ENCODE data around the gene PEAR1.

The PEAR1 gene

DNA sequence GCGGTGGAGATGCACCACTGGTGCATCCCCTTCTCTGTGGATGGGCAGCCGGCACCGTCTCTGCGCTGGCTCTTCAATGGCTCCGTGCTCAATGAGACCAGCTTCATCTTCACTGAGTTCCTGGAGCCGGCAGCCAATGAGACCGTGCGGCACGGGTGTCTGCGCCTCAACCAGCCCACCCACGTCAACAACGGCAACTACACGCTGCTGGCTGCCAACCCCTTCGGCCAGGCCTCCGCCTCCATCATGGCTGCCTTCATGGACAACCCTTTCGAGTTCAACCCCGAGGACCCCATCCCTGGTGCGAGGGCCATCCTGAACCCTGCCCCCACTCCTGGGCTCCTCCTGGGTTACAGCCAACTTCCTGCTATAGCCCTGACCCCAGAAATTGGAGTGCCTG, 19.9 kb upstream of the PEAR1 start:
- peaks cover 0 to 6% of the 10 kb centered on the region in 2 donors for H3K27me3 ChIP-seq (ENCODE audit: control insufficient read depth in 1 of 2, insufficient read depth in 2 of 2, low read length in 2 of 2)
- no peak overlapping the region for H3K9ac ChIP-seq (ENCODE audit: low read depth in 1 of 2, low read length in 2 of 2)
- no peaks in the 10 kb centered on the region for H3K4me1 ChIP-seq (ENCODE audit: control insufficient read depth in 1 of 2, insufficient read depth in 2 of 2, low read length in 2 of 2)
- H3K36me3 ChIP-seq (ENCODE audit: control insufficient read depth in 1 of 2, insufficient read depth in 2 of 2, low read length in 2 of 2): no peaks in the 10 kb centered on the region
- H3K27ac ChIP-seq (ENCODE audit: low read depth, low read length): no peak overlapping the region
- no peaks in the 10 kb centered on the region for H3K9me3 ChIP-seq (ENCODE audit: control insufficient read depth in 1 of 2, low read length in 2 of 2)
- no peak overlapping the region for H3K4me3 ChIP-seq (ENCODE audit: low read depth in 1 of 2, low read length in 2 of 2)

DNA sequence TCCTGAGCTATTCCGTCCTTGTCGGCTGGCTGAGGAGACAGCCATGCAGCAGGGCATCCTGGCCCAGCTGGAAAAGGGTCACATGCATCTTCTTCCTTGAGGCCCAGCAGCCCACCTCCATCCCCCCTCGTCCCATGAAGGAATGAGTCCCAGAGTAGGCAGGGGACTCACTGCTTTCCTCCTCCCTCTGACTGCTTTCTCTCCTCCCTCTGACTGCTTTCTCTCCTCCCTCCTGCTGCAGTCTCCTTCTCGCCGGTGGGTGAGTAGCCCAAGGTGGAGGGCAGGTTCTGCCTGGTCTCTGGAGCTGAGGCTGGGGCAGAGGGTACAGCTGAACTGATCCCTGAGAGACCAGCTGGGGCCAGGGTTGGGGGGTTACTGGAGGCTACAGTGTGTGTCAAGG, 19.4 kb upstream of the PEAR1 start:
- Histone ChIP-seq H3K9ac (ENCODE audit: low read depth in 1 of 2, low read length in 2 of 2) (no peak overlapping the region), H3K27me3 (ENCODE audit: control insufficient read depth in 1 of 2, insufficient read depth in 2 of 2, low read length in 2 of 2) (peaks cover 0 to 6% of the 10 kb centered on the region in 2 donors), H3K4me1 (ENCODE audit: control insufficient read depth in 1 of 2, insufficient read depth in 2 of 2, low read length in 2 of 2) (no peaks in the 10 kb centered on the region), H3K36me3 (ENCODE audit: control insufficient read depth in 1 of 2, insufficient read depth in 2 of 2, low read length in 2 of 2) (no peaks in the 10 kb centered on the region), H3K9me3 (ENCODE audit: control insufficient read depth in 1 of 2, low read length in 2 of 2) (no peaks in the 10 kb centered on the region), H3K4me3 (ENCODE audit: low read depth in 1 of 2, low read length in 2 of 2) (no peak overlapping the region), H3K27ac (ENCODE audit: low read depth, low read length) (no peak overlapping the region)

DNA sequence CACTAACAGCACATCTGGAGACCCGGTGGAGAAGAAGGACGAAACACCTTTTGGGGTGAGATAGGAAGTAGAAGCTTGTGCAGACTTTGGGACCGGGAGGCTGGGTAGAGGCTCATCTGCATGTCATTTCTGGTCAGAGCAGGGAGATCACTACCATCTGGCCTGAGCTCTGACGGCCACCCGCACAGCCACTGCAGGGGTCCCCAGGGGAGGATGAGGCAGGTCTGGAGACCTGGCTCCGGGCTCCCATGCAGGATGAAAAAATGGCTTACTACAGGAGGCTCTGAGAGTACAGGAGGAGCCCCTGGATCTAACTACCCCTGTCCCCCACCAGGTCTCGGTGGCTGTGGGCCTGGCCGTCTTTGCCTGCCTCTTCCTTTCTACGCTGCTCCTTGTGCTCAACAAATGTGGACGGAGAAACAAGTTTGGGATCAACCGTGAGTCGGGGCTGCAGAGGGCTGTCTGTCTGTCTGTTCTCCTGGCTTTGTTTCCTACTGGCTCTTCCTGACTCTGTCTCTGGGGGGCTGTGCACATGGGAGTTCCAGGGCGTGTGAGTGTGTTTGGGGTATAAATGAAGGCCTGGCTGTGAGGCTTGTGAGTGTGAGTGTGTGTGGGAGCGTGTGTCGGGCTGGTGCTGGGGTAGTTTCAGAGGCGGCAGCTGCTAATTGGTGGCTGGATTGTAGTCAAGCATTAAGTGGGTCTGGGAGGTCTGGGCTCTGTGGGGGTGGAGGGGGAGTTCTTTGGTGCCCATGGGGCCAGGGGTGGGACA, 18.8 kb upstream of the PEAR1 start:
- Histone ChIP-seq H3K27me3 (ENCODE audit: control insufficient read depth in 1 of 2, insufficient read depth in 2 of 2, low read length in 2 of 2) (peaks cover 0 to 6% of the 10 kb centered on the region in 2 donors), H3K9me3 (ENCODE audit: control insufficient read depth in 1 of 2, low read length in 2 of 2) (no peaks in the 10 kb centered on the region), H3K9ac (ENCODE audit: low read depth in 1 of 2, low read length in 2 of 2) (no peak overlapping the region), H3K4me3 (ENCODE audit: low read depth in 1 of 2, low read length in 2 of 2) (no peak overlapping the region), H3K27ac (ENCODE audit: low read depth, low read length) (no peak overlapping the region), H3K36me3 (ENCODE audit: control insufficient read depth in 1 of 2, insufficient read depth in 2 of 2, low read length in 2 of 2) (no peaks in the 10 kb centered on the region), H3K4me1 (ENCODE audit: control insufficient read depth in 1 of 2, insufficient read depth in 2 of 2, low read length in 2 of 2) (no peaks in the 10 kb centered on the region)

DNA sequence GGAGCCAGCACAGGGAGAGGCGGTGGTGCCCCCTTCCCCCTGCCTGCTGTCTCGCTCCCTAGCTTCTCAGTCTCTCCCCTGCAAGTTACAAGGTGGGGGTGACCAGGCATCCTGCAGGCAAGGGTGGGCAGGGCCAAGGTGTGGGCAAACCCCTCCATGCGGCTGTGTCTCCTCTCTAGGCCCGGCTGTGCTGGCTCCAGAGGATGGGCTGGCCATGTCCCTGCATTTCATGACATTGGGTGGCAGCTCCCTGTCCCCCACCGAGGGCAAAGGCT, 18.2 kb upstream of the PEAR1 start:
- Histone ChIP-seq H3K9me3 (ENCODE audit: control insufficient read depth in 1 of 2, low read length in 2 of 2) (no peaks in the 10 kb centered on the region), H3K27ac (ENCODE audit: low read depth, low read length) (no peak overlapping the region), H3K4me1 (ENCODE audit: control insufficient read depth in 1 of 2, insufficient read depth in 2 of 2, low read length in 2 of 2) (no peaks in the 10 kb centered on the region), H3K9ac (ENCODE audit: low read depth in 1 of 2, low read length in 2 of 2) (no peak overlapping the region), H3K27me3 (ENCODE audit: control insufficient read depth in 1 of 2, insufficient read depth in 2 of 2, low read length in 2 of 2) (peaks cover 0 to 9% of the 10 kb centered on the region in 2 donors), H3K36me3 (ENCODE audit: control insufficient read depth in 1 of 2, insufficient read depth in 2 of 2, low read length in 2 of 2) (no peaks in the 10 kb centered on the region), H3K4me3 (ENCODE audit: low read depth in 1 of 2, low read length in 2 of 2) (no peak overlapping the region)

DNA sequence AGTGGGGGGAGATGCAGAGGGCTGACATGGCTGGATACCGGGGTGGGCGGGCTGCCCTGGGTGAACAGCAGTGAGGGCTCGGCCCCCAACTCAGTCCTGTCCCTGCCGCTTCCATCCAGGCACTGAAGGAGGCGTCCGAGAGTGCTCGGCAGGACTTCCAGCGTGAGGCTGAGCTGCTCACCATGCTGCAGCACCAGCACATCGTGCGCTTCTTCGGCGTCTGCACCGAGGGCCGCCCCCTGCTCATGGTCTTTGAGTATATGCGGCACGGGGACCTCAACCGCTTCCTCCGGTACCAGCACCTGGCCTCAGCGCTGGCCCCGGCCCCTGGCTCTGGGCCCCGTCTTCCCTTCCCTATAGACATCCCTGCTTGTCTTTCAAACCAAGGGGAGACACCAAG, 17.2 kb upstream of the PEAR1 start:
- peaks cover 0 to 12% of the 10 kb centered on the region in 2 donors for H3K27me3 ChIP-seq (ENCODE audit: control insufficient read depth in 1 of 2, insufficient read depth in 2 of 2, low read length in 2 of 2)
- H3K9ac ChIP-seq (ENCODE audit: low read depth in 1 of 2, low read length in 2 of 2): no peak overlapping the region
- no peak overlapping the region for H3K27ac ChIP-seq (ENCODE audit: low read depth, low read length)
- H3K4me1 ChIP-seq (ENCODE audit: control insufficient read depth in 1 of 2, insufficient read depth in 2 of 2, low read length in 2 of 2): no peaks in the 10 kb centered on the region
- H3K36me3 ChIP-seq (ENCODE audit: control insufficient read depth in 1 of 2, insufficient read depth in 2 of 2, low read length in 2 of 2): no peaks in the 10 kb centered on the region
- no peaks in the 10 kb centered on the region for H3K9me3 ChIP-seq (ENCODE audit: control insufficient read depth in 1 of 2, low read length in 2 of 2)
- H3K4me3 ChIP-seq (ENCODE audit: low read depth in 1 of 2, low read length in 2 of 2): no peak overlapping the region

DNA sequence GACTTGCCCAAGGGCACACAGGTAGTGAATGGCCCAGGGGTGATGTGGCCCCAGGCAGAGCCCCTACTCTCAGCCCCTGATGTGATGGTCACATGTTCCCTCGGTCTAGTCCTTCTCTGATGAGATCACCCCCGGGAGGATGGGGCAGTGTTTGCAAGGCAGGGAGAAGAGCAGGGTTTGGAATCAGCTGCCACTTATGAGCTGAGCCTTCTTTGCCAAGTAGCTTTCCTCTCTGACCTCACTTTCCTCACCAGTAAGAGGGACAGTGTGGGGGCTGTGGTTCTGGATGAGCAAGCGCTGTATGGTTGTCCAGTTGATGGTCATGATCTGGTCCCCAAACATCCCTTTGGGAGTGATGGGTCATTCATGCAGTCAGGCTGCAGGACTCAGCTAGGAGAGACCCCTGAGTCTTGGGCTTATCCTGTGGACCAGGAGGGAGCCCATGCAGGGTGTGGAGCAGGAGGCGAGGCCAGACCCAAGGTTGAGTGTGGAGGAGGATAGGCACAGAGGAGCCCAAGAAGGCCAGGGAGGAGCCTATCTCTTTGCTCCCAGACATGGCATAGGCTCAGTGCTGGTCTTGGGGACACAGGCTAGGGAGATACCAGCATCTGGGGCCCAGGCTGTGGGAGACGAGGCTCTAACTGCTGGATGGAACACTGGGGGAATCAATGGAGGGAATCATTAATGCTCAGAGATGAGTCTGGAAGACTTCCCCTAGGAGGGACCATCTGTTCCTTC, 15.9 kb upstream of the PEAR1 start:
- peaks cover 7 to 21% of the 10 kb centered on the region in 2 donors for H3K27me3 ChIP-seq (ENCODE audit: control insufficient read depth in 1 of 2, insufficient read depth in 2 of 2, low read length in 2 of 2)
- no peak overlapping the region for H3K4me3 ChIP-seq (ENCODE audit: low read depth in 1 of 2, low read length in 2 of 2)
- H3K9me3 ChIP-seq (ENCODE audit: control insufficient read depth in 1 of 2, low read length in 2 of 2): no peaks in the 10 kb centered on the region
- H3K36me3 ChIP-seq (ENCODE audit: control insufficient read depth in 1 of 2, insufficient read depth in 2 of 2, low read length in 2 of 2): no peaks in the 10 kb centered on the region
- no peak overlapping the region for H3K9ac ChIP-seq (ENCODE audit: low read depth in 1 of 2, low read length in 2 of 2)
- no peak overlapping the region for H3K27ac ChIP-seq (ENCODE audit: low read depth, low read length)
- H3K4me1 ChIP-seq (ENCODE audit: control insufficient read depth in 1 of 2, insufficient read depth in 2 of 2, low read length in 2 of 2): no peaks in the 10 kb centered on the region

DNA sequence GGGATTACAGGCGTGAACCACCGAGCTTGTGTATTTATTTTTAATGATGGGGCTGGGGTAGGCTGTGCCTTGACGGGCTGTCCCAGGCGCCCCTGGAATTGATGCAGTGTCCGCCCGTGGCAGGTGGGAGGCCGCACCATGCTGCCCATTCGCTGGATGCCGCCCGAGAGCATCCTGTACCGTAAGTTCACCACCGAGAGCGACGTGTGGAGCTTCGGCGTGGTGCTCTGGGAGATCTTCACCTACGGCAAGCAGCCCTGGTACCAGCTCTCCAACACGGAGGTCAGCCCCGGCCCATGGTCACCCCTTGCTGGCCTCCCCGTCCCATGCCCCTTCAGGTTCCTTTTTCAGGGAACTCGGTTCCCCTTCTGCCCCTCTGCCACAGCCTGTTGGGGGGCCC, 13.6 kb upstream of the PEAR1 start:
- no peaks in the 10 kb centered on the region for H3K9me3 ChIP-seq (ENCODE audit: control insufficient read depth in 1 of 2, low read length in 2 of 2)

DNA sequence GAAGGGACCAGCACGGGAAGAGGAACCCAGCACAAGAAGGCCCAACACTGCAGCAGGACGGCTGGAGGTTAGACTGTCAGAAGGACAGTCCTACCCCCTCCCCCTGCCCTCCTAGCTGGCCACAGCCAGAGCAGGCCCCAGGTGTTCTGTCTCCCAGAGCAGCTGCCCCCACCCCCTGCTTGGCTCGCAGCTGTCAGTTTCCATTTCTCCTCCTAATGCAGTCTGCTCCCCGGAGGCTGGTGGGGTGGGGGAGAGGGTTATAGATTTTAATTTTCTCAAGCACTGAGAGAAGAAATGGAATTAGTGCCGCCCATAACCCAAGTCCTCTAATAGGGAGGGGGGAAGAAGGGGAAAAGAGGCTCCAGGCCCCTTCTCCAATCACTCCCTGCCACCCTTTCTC, 13.0 kb upstream of the PEAR1 start:
- H3K36me3 ChIP-seq (ENCODE audit: control insufficient read depth in 1 of 2, insufficient read depth in 2 of 2, low read length in 2 of 2): no peaks in the 10 kb centered on the region

More for the DNA sequence above, 13.6 kb upstream of the PEAR1 start:
- no peak overlapping the region for H3K4me3 ChIP-seq (ENCODE audit: low read depth in 1 of 2, low read length in 2 of 2)
- no peak overlapping the region for H3K9ac ChIP-seq (ENCODE audit: low read depth in 1 of 2, low read length in 2 of 2)
- no peaks in the 10 kb centered on the region for H3K4me1 ChIP-seq (ENCODE audit: control insufficient read depth in 1 of 2, insufficient read depth in 2 of 2, low read length in 2 of 2)
- peaks cover 16 to 36% of the 10 kb centered on the region in 2 donors for H3K27me3 ChIP-seq (ENCODE audit: control insufficient read depth in 1 of 2, insufficient read depth in 2 of 2, low read length in 2 of 2)
- no peaks in the 10 kb centered on the region for H3K36me3 ChIP-seq (ENCODE audit: control insufficient read depth in 1 of 2, insufficient read depth in 2 of 2, low read length in 2 of 2)
- no peak overlapping the region for H3K27ac ChIP-seq (ENCODE audit: low read depth, low read length)

DNA sequence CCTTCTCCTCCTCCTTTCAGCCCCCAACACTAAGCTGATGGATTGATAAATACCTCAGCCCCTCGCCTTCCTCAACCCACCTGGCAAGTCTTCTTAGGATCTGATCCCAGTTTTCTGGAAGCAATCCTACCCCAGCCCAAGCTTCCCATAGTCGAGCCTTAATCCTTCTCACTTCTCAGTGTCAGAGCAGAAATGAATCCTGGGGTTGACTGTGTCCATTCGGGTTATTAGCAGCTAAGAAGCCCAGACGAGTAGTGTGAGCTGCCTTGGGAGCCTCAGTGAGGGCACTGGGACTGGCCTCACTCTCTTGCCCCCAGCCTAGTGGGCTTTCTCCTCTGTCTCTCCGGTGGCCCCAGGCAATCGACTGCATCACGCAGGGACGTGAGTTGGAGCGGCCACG, 12.4 kb upstream of the PEAR1 start:
- no peaks in the 10 kb centered on the region for H3K36me3 ChIP-seq (ENCODE audit: control insufficient read depth in 1 of 2, insufficient read depth in 2 of 2, low read length in 2 of 2)

More for the DNA sequence above, 13.0 kb upstream of the PEAR1 start:
- Histone ChIP-seq H3K9ac (ENCODE audit: low read depth in 1 of 2, low read length in 2 of 2) (no peak overlapping the region), H3K27me3 (ENCODE audit: control insufficient read depth in 1 of 2, insufficient read depth in 2 of 2, low read length in 2 of 2) (peaks cover 16 to 38% of the 10 kb centered on the region in 2 donors), H3K9me3 (ENCODE audit: control insufficient read depth in 1 of 2, low read length in 2 of 2) (no peaks in the 10 kb centered on the region), H3K4me1 (ENCODE audit: control insufficient read depth in 1 of 2, insufficient read depth in 2 of 2, low read length in 2 of 2) (no peaks in the 10 kb centered on the region), H3K4me3 (ENCODE audit: low read depth in 1 of 2, low read length in 2 of 2) (no peak overlapping the region), H3K27ac (ENCODE audit: low read depth, low read length) (no peak overlapping the region)

DNA sequence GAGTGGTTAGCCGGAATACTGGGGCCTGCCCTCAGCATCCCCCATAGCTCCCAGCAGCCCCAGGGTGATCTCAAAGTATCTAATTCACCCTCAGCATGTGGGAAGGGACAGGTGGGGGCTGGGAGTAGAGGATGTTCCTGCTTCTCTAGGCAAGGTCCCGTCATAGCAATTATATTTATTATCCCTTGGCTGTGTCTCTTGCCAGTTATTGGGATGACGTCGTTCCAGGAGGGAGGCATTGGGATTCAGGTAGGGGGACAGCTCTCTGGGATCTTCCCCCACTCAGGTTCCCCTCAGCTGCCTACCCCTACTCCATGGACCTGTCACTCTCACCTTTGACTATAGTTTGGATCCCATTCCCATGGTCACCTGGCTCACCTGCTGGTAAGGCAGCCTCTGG, 11.9 kb upstream of the PEAR1 start:
- Histone ChIP-seq H3K4me3 (ENCODE audit: low read depth in 1 of 2, low read length in 2 of 2) (no peak overlapping the region), H3K36me3 (ENCODE audit: control insufficient read depth in 1 of 2, insufficient read depth in 2 of 2, low read length in 2 of 2) (no peaks in the 10 kb centered on the region), H3K9ac (ENCODE audit: low read depth in 1 of 2, low read length in 2 of 2) (no peak overlapping the region), H3K27me3 (ENCODE audit: control insufficient read depth in 1 of 2, insufficient read depth in 2 of 2, low read length in 2 of 2) (peaks cover 19 to 43% of the 10 kb centered on the region in 2 donors), H3K4me1 (ENCODE audit: control insufficient read depth in 1 of 2, insufficient read depth in 2 of 2, low read length in 2 of 2) (no peaks in the 10 kb centered on the region), H3K9me3 (ENCODE audit: control insufficient read depth in 1 of 2, low read length in 2 of 2) (no peaks in the 10 kb centered on the region), H3K27ac (ENCODE audit: low read depth, low read length) (no peak overlapping the region)

More for the DNA sequence above, 12.4 kb upstream of the PEAR1 start:
- Histone ChIP-seq H3K27me3 (ENCODE audit: control insufficient read depth in 1 of 2, insufficient read depth in 2 of 2, low read length in 2 of 2) (peaks cover 16 to 38% of the 10 kb centered on the region in 2 donors), H3K27ac (ENCODE audit: low read depth, low read length) (no peak overlapping the region), H3K9me3 (ENCODE audit: control insufficient read depth in 1 of 2, low read length in 2 of 2) (no peaks in the 10 kb centered on the region), H3K4me1 (ENCODE audit: control insufficient read depth in 1 of 2, insufficient read depth in 2 of 2, low read length in 2 of 2) (no peaks in the 10 kb centered on the region), H3K9ac (ENCODE audit: low read depth in 1 of 2, low read length in 2 of 2) (no peak overlapping the region), H3K4me3 (ENCODE audit: low read depth in 1 of 2, low read length in 2 of 2) (no peak overlapping the region)

All from duodenal mucosa (tissue), 2 donors.